ENCODE results near the gene NPHS2. TPM values are rescaled to one million over a fixed set of nuclear protein-coding genes. Genes with fewer than 3 reads are reported as not detected.

The NPHS2 gene
- total RNA-seq, 4 donors from 2014 or later: not detected

DNA sequence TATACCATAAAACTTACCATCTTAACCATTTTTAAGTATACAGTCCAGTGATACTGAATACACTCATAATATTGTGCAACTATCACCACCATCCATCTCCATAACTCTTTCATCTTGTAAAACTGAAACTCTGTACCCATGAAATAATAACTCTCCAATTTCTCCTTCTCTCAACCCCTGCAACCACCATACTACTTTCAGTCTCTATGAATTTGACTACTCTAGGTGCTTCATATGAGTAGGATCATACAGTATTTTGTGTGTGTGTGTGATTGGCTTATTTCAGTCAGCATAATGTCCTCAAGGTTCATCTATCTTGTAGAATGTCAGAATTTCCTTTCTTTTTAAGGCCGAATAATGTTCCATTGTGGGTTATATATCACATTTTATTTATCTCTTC, 17.7 kb downstream of the NPHS2 start:
- Histone ChIP-seq H3K9me3 (no peaks in the 10 kb centered on the region), H3K27me3 (peaks cover 0 to 5% (median 0%) of the 10 kb centered on the region in 4 donors), H3K27ac (replicated peaks in 1 of 4) (no peak overlapping the region), H3K4me3 (no peak overlapping the region), H3K4me1 (no peaks in the 10 kb centered on the region), H3K36me3 (no peaks in the 10 kb centered on the region)
- DNase-seq (ENCODE audit: extremely low spot score): no peak
- intact Hi-C loops (cut with DNase I): no loop called here
- TF ChIP-seq POLR2AphosphoS5 (IDR thresholded peaks at IDR 0.05) (no peak), POLR2A (IDR thresholded peaks at IDR 0.05; ENCODE audit: low read depth) (no peak)
- TF ChIP-seq, protein P1, sequence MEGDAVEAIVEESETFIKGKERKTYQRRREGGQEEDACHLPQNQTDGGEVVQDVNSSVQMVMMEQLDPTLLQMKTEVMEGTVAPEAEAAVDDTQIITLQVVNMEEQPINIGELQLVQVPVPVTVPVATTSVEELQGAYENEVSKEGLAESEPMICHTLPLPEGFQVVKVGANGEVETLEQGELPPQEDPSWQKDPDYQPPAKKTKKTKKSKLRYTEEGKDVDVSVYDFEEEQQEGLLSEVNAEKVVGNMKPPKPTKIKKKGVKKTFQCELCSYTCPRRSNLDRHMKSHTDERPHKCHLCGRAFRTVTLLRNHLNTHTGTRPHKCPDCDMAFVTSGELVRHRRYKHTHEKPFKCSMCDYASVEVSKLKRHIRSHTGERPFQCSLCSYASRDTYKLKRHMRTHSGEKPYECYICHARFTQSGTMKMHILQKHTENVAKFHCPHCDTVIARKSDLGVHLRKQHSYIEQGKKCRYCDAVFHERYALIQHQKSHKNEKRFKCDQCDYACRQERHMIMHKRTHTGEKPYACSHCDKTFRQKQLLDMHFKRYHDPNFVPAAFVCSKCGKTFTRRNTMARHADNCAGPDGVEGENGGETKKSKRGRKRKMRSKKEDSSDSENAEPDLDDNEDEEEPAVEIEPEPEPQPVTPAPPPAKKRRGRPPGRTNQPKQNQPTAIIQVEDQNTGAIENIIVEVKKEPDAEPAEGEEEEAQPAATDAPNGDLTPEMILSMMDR (IDR thresholded peaks at IDR 0.05): no peak
- WGBS: 90% methylated on average over 1 of the region's 1 CpG

DNA sequence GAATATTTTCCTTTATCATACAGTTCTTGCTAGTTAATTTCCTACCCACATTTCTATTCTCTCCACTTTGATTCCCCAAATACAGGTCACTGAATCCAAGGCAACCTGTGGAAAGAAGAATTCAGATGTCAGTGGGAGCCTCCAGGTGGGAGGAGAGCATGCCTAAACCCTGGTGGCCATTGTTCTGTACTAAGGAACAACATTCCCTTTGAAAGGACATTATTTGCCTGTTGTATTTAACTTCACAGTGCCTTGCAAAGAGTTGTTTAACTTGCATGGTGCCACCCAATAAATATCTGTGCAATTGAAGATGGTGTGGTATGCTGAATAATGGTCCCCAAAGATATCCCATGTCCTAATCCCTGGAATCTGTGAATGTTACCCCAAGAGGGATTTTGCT, 21.3 kb downstream of the NPHS2 start:
- TF ChIP-seq, protein P1 (IDR thresholded peaks at IDR 0.05): no peak
- TF ChIP-seq EP300 (IDR thresholded peaks at IDR 0.05): no peak
- TF ChIP-seq POLR2A (IDR thresholded peaks at IDR 0.05; ENCODE audit: low read depth): no peak
- TF ChIP-seq POLR2AphosphoS5 (IDR thresholded peaks at IDR 0.05): no peak
- no peak for DNase-seq (ENCODE audit: extremely low spot score)
- no peak overlapping the region for H3K27ac ChIP-seq (replicated peaks in 1 of 4)
- no peaks in the 10 kb centered on the region for H3K4me1 ChIP-seq
- intact Hi-C loops (cut with DNase I): no loop called here
- H3K27me3 ChIP-seq: no peaks in the 10 kb centered on the region
- no peaks in the 10 kb centered on the region for H3K36me3 ChIP-seq
- H3K4me3 ChIP-seq: no peak overlapping the region
- H3K9me3 ChIP-seq: no peaks in the 10 kb centered on the region

DNA sequence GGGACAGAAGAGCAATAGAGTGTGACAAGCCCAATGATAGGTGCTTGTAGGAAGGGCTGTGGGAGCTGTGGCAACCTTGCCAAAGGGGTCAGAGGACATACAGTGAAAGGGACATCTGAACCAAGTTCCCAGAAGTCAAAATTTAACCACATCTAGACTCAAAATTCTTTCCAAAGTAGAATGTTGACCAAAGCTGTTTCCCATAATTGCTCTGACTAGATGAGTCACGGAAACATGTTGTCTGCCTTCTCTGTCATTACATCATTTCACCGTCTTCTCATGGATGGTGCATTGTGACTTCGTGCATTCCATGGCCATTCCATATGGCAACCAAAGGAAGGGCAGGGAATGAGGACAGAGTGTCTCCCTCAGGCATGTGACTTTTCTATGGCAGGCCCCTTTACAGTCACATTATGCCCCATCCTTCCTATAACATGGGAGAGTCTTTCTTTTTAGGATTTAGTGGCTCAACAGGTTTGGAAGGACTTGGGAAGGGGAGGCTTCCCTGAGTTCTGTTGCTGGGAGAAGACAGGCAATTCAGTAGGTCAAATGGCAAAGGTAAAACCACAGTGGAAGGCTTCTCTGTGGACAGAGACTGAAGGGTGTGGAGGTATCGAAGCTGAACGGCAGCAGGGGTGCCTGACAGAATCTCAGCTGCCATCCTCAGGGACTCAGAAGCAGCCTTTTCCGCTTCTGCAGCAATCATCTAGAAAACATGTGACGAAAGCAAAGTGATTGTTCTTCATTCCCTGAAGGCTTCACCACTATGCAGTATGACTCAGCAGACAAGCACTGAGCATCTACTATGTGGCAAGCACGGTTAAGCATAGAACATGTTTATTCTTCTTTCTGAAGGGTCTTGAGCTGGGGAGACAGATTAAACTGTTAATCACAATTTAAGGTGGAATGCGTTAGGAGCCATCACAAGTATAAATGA, 24.7 kb downstream of the NPHS2 start:
- H3K36me3 ChIP-seq: no peaks in the 10 kb centered on the region
- WGBS: 56% methylated on average over 9 of the region's 9 CpGs
- no peaks in the 10 kb centered on the region for H3K9me3 ChIP-seq
- H3K4me1 ChIP-seq: no peaks in the 10 kb centered on the region
- no peak overlapping the region for H3K27ac ChIP-seq (replicated peaks in 1 of 4)
- intact Hi-C loops (cut with DNase I): no loop called here
- H3K27me3 ChIP-seq: no peaks in the 10 kb centered on the region
- no peak for TF ChIP-seq POLR2A (IDR thresholded peaks at IDR 0.05; ENCODE audit: low read depth)
- TF ChIP-seq, protein P1 (IDR thresholded peaks at IDR 0.05): no peak
- TF ChIP-seq EP300 (IDR thresholded peaks at IDR 0.05): no peak
- TF ChIP-seq POLR2AphosphoS5 (IDR thresholded peaks at IDR 0.05): no peak
- DNase-seq (ENCODE audit: extremely low spot score): no peak
- no peak overlapping the region for H3K4me3 ChIP-seq

DNA sequence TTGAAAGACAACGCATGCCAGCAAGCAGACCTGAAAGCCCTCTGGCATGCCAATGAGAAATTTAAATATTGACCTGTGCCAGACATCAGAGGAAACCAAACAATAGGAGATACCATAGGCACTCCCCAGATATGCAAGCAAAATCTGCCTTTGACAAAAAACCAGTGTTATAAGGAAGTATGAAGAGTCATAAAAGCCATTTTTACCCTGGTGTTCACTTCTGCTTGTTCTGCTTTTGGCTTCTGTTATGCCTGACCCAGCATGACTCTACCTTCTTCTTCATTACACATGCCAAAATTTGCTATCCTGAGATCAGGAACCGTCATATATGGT, 26.4 kb downstream of the NPHS2 start:
- no peaks in the 10 kb centered on the region for H3K27me3 ChIP-seq
- no peak for DNase-seq (ENCODE audit: extremely low spot score)
- no peak overlapping the region for H3K27ac ChIP-seq (replicated peaks in 1 of 4)
- H3K36me3 ChIP-seq: no peaks in the 10 kb centered on the region
- H3K4me3 ChIP-seq: no peak overlapping the region
- intact Hi-C loops (cut with DNase I): no loop called here
- no peak for TF ChIP-seq EP300 (IDR thresholded peaks at IDR 0.05)
- no peak for TF ChIP-seq POLR2A (IDR thresholded peaks at IDR 0.05; ENCODE audit: low read depth)
- no peak for TF ChIP-seq POLR2AphosphoS5 (IDR thresholded peaks at IDR 0.05)
- TF ChIP-seq, protein P1 (IDR thresholded peaks at IDR 0.05): no peak
- 91% methylated on average over 2 of the region's 2 CpGs for WGBS
- no peaks in the 10 kb centered on the region for H3K9me3 ChIP-seq
- H3K4me1 ChIP-seq: no peaks in the 10 kb centered on the region

All from esophagus muscularis mucosa (tissue), 4 donors.